Neural crest cell (in vitro differentiated cells): ENCODE measurements around the gene LAMC1. TPM values are rescaled to one million over a fixed set of nuclear protein-coding genes. Genes with fewer than 3 reads are reported as not detected.

Source experiments
- DNase-seq: peaks from one replicate; pipeline ENCODE4 v3.0.0; 2021; ENCODE audit warnings: low read depth, mixed read lengths, low spot score
- H3K27ac Mint-ChIP-seq: one replicate; pipeline ENCODE4 v1.8.0; 2021; ENCODE audit warnings: mild to moderate bottlenecking, mixed read lengths; ENCODE audit not compliant: unreplicated experiment
- H3K27me3 Mint-ChIP-seq: 2 replicates; pipeline ENCODE4 v1.8.0; 2021; ENCODE audit warnings: low read depth, mild to moderate bottlenecking, mixed read lengths
- H3K36me3 Mint-ChIP-seq: 2 replicates; pipeline ENCODE4 v1.8.0; 2021; ENCODE audit warnings: low read depth, mild to moderate bottlenecking, mixed read lengths
- H3K4me1 Mint-ChIP-seq: 2 replicates; pipeline ENCODE4 v1.8.0; 2021; ENCODE audit warnings: mixed read lengths
- H3K4me3 Mint-ChIP-seq: one replicate; pipeline ENCODE4 v1.8.0; 2021; ENCODE audit warnings: mild to moderate bottlenecking, mixed read lengths
- H3K9me3 Mint-ChIP-seq: 2 replicates; pipeline ENCODE4 v1.8.0; 2021; ENCODE audit warnings: mixed read lengths
- CTCF ChIP-seq: fragments of 200-600 bp; sonication (generic); conservative IDR thresholded peaks from 2 replicates; pipeline ENCODE4 v1.5.0; 2021; ENCODE audit warnings: antibody characterized with exemption, mild to moderate bottlenecking
- total RNA-seq: library from RNA; stranded (reverse); gene quantifications from 2 replicates; pipeline ENCODE4 v1.2.1, GENCODE V29; 2021

LAMC1 gene
- total RNA-seq, 1 donor from 2014 or later, result 82.0 TPM

- H3K4me3 Mint-ChIP-seq, result no peak overlapping the region
- no peaks in the 10 kb centered on the region for H3K36me3 Mint-ChIP-seq
- no peaks in the 10 kb centered on the region for H3K4me1 Mint-ChIP-seq
- no peaks in the 10 kb centered on the region for H3K9me3 Mint-ChIP-seq
- TF ChIP-seq CTCF, result no peak
- H3K27ac Mint-ChIP-seq, result no peak overlapping the region
- DNase-seq, result no peak
- H3K27me3 Mint-ChIP-seq, result no peaks in the 10 kb centered on the region
Measured at GRCh38 chr1:183166454-183166853, 143.2 kb downstream of the LAMC1 start.

- DNase-seq, result no peak
- H3K27ac Mint-ChIP-seq, result no peak overlapping the region
- H3K27me3 Mint-ChIP-seq, result no peaks in the 10 kb centered on the region
- H3K4me1 Mint-ChIP-seq, result no peaks in the 10 kb centered on the region
- no peaks in the 10 kb centered on the region for H3K9me3 Mint-ChIP-seq
- H3K36me3 Mint-ChIP-seq, result no peaks in the 10 kb centered on the region
- no peak for TF ChIP-seq CTCF
- H3K4me3 Mint-ChIP-seq, result no peak overlapping the region
Measured at GRCh38 chr1:183167676-183168075, 144.5 kb downstream of the LAMC1 start.

- Mint-ChIP-seq H3K27ac (no peak overlapping the region), H3K4me3 (no peak overlapping the region), H3K36me3 (no peaks in the 10 kb centered on the region), H3K4me1 (no peaks in the 10 kb centered on the region), H3K9me3 (no peaks in the 10 kb centered on the region), H3K27me3 (no peaks in the 10 kb centered on the region)
- no peak for TF ChIP-seq CTCF
- DNase-seq, result no peak
Measured at GRCh38 chr1:183168308-183168707, 145.1 kb downstream of the LAMC1 start.

GRCh38 chr1:183173828-183174227, 150.6 kb downstream of the LAMC1 start:
- Mint-ChIP-seq H3K27me3 (no peaks in the 10 kb centered on the region), H3K4me1 (no peaks in the 10 kb centered on the region), H3K9me3 (no peaks in the 10 kb centered on the region), H3K27ac (no peak overlapping the region), H3K4me3 (no peak overlapping the region), H3K36me3 (no peaks in the 10 kb centered on the region)
- TF ChIP-seq CTCF, result no peak
- DNase-seq, result no peak

- Mint-ChIP-seq H3K4me3 (no peak overlapping the region), H3K36me3 (no peaks in the 10 kb centered on the region), H3K9me3 (no peaks in the 10 kb centered on the region), H3K27ac (no peak overlapping the region), H3K4me1 (peaks cover 4% of the 10 kb centered on the region), H3K27me3 (no peaks in the 10 kb centered on the region)
- no peak for TF ChIP-seq CTCF
- DNase-seq, result no peak
Measured at GRCh38 chr1:183175631-183176030, 152.4 kb downstream of the LAMC1 start.

GRCh38 chr1:183178545-183178944, 155.3 kb downstream of the LAMC1 start:
- no peak for TF ChIP-seq CTCF
- Mint-ChIP-seq H3K27ac (no peak overlapping the region), H3K4me3 (no peak overlapping the region), H3K4me1 (peaks cover 9% of the 10 kb centered on the region), H3K9me3 (no peaks in the 10 kb centered on the region), H3K27me3 (no peaks in the 10 kb centered on the region), H3K36me3 (no peaks in the 10 kb centered on the region)
- DNase-seq, result no peak
